K562 (cell line): ENCODE results near the gene DNAAF3. TPM values are rescaled to one million over a fixed set of nuclear protein-coding genes. Genes with fewer than 3 reads are reported as not detected.

Source experiments
- CHD2 ChIP-seq: IDR thresholded peaks from 2 replicates; pipeline ENCODE4 v1.6.1; 2011; ENCODE audit warnings: low read depth, low read length
- CREM ChIP-seq: IDR thresholded peaks from 2 replicates; pipeline ENCODE4 v1.6.1; 2014; ENCODE audit warnings: antibody characterized with exemption, low read depth
- LEF1 ChIP-seq: fragments of 450-650 bp; IDR thresholded peaks from 2 replicates; pipeline ENCODE4 v1.6.1; 2016; ENCODE audit warnings: mild to moderate bottlenecking
- MCM7 ChIP-seq, 2 experiments: fragments of 450-650 bp; IDR thresholded peaks; 2 replicates each; pipeline ENCODE4 v1.6.1; 2016 to 2018
- POLR2AphosphoS5 ChIP-seq: IDR thresholded peaks from 2 replicates; pipeline ENCODE4 v1.6.1; 2011; ENCODE audit warnings: mild to moderate bottlenecking, low read depth, low read length, moderate library complexity; ENCODE audit not compliant: control insufficient read depth, insufficient read depth
- SMAD4 ChIP-seq: fragments of 250-450 bp; sonication (Bioruptor Pico); conservative IDR thresholded peaks from 2 replicates; pipeline ENCODE4 v1.8.0; 2021; ENCODE audit warnings: inconsistent platforms, mild to moderate bottlenecking, moderate library complexity
- ZC3H11A ChIP-seq: IDR thresholded peaks from 2 replicates; pipeline ENCODE4 v1.6.1; 2012; ENCODE audit warnings: low read depth, low read length, improper control_type of control experiment
- ZNF133 ChIP-seq: fragments of 250-450 bp; sonication (Bioruptor Pico); IDR thresholded peaks from 2 replicates; pipeline ENCODE4 v1.4.0; 2020; ENCODE audit warnings: mild to moderate bottlenecking
- polyA plus RNA-seq, 8 experiments: library from polyadenylated mRNA; depleted of rRNA in 4 of 8; stranded (reverse) in 5 of 8; unstranded in 3 of 8; fragments of >200 nt; fragmentation: Nextera tagmentation in 2 of 8; fragmentation: Illumina TruSeq in 1 of 8; extraction: Ambion mirVana in 2 of 8; extraction: Trizol in 1 of 8; gene quantifications; 2 replicates each; pipeline versions ENCODE4 v1.2.1 to v1.2.3, GENCODE V29; 2011 to 2014; ENCODE audit warnings: inconsistent platforms in 1 of 8, missing spikeins in 1 of 8
- total RNA-seq, 7 experiments: library from RNA; depleted of rRNA in 6 of 7; stranded (reverse); fragments of >200 nt in 6 of 7; fragmentation: Illumina TruSeq in 2 of 7; extraction: Trizol in 2 of 7; gene quantifications; 2 replicates each; pipeline versions ENCODE4 v1.2.1 to v1.2.3, GENCODE V29; 2011 to 2021; ENCODE audit warnings: low replicate concordance in 1 of 7
- TF ChIP-seq, protein P1 (sequence below): fragments of 450-650 bp; IDR thresholded peaks from 2 replicates; pipeline ENCODE4 v1.6.1; 2016; ENCODE audit warnings: mild to moderate bottlenecking, moderate library complexity
- TF ChIP-seq, protein P2 (sequence below), 2 experiments: IDR thresholded peaks; 2 replicates each; pipeline ENCODE4 v1.6.1; 2011; ENCODE audit warnings: borderline replicate concordance in 1 of 2, control low read depth in 1 of 2, low read depth in 1 of 2, low read length in 1 of 2, mild to moderate bottlenecking in 1 of 2, mixed read lengths in 1 of 2, moderate library complexity in 1 of 2; ENCODE audit not compliant: insufficient read depth in 1 of 2, insufficient read length in 1 of 2, poor library complexity in 1 of 2, severe bottlenecking in 1 of 2; ENCODE audit errors: extremely low read depth in 1 of 2
- TF ChIP-seq, protein P3 (sequence below): IDR thresholded peaks from 2 replicates; pipeline ENCODE4 v1.6.1; 2011; ENCODE audit not compliant: insufficient read length; ENCODE audit errors: extremely low read depth
- TF ChIP-seq, protein P4 (sequence below): fragments of 250-450 bp; sonication (Bioruptor Pico); IDR thresholded peaks from 2 replicates; pipeline ENCODE4 v1.8.0; 2022; ENCODE audit warnings: inconsistent platforms

DNAAF3 gene
- total and polyA plus RNA-seq, 9 of the 15 experiments (the other 6 are each of a cell fraction or from before 2014, with no cell fraction given), result 21.6 to 61.5 (median 43.0) TPM

DNA sequence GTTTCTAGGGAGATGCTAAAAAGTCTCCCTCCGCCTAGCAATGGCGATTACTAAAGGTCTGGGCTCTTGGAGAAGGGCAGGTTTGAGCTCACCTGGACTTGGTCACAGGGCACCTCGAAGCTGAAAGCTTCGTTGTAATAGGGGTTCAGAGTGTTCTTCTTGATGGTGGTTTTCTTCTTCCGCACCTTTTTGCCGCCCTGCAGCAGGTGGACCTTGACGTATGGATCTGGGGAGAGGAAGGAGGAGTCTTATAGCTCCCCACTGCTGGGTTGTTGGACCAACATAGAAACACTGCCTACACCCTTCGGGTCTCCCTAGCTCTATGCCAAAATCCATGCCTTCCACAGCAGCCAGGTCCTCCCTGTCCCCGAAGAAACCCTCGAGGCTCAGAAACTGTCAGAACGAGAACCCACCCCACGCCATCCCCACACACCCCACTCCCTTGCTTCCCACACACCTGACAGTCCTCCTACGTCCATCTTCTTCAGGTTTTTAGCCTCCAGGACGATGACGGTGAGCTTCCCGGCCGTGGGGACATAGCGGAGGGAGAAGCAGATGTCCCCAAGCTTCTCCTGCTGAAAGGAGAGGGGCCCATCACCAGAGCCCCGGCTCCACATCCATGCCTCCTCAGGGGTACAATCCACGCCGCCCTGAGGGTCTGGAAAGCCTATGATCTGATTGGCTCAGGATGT, 8.2 kb upstream of the DNAAF3 start (continued):
- TF ChIP-seq, protein P1, sequence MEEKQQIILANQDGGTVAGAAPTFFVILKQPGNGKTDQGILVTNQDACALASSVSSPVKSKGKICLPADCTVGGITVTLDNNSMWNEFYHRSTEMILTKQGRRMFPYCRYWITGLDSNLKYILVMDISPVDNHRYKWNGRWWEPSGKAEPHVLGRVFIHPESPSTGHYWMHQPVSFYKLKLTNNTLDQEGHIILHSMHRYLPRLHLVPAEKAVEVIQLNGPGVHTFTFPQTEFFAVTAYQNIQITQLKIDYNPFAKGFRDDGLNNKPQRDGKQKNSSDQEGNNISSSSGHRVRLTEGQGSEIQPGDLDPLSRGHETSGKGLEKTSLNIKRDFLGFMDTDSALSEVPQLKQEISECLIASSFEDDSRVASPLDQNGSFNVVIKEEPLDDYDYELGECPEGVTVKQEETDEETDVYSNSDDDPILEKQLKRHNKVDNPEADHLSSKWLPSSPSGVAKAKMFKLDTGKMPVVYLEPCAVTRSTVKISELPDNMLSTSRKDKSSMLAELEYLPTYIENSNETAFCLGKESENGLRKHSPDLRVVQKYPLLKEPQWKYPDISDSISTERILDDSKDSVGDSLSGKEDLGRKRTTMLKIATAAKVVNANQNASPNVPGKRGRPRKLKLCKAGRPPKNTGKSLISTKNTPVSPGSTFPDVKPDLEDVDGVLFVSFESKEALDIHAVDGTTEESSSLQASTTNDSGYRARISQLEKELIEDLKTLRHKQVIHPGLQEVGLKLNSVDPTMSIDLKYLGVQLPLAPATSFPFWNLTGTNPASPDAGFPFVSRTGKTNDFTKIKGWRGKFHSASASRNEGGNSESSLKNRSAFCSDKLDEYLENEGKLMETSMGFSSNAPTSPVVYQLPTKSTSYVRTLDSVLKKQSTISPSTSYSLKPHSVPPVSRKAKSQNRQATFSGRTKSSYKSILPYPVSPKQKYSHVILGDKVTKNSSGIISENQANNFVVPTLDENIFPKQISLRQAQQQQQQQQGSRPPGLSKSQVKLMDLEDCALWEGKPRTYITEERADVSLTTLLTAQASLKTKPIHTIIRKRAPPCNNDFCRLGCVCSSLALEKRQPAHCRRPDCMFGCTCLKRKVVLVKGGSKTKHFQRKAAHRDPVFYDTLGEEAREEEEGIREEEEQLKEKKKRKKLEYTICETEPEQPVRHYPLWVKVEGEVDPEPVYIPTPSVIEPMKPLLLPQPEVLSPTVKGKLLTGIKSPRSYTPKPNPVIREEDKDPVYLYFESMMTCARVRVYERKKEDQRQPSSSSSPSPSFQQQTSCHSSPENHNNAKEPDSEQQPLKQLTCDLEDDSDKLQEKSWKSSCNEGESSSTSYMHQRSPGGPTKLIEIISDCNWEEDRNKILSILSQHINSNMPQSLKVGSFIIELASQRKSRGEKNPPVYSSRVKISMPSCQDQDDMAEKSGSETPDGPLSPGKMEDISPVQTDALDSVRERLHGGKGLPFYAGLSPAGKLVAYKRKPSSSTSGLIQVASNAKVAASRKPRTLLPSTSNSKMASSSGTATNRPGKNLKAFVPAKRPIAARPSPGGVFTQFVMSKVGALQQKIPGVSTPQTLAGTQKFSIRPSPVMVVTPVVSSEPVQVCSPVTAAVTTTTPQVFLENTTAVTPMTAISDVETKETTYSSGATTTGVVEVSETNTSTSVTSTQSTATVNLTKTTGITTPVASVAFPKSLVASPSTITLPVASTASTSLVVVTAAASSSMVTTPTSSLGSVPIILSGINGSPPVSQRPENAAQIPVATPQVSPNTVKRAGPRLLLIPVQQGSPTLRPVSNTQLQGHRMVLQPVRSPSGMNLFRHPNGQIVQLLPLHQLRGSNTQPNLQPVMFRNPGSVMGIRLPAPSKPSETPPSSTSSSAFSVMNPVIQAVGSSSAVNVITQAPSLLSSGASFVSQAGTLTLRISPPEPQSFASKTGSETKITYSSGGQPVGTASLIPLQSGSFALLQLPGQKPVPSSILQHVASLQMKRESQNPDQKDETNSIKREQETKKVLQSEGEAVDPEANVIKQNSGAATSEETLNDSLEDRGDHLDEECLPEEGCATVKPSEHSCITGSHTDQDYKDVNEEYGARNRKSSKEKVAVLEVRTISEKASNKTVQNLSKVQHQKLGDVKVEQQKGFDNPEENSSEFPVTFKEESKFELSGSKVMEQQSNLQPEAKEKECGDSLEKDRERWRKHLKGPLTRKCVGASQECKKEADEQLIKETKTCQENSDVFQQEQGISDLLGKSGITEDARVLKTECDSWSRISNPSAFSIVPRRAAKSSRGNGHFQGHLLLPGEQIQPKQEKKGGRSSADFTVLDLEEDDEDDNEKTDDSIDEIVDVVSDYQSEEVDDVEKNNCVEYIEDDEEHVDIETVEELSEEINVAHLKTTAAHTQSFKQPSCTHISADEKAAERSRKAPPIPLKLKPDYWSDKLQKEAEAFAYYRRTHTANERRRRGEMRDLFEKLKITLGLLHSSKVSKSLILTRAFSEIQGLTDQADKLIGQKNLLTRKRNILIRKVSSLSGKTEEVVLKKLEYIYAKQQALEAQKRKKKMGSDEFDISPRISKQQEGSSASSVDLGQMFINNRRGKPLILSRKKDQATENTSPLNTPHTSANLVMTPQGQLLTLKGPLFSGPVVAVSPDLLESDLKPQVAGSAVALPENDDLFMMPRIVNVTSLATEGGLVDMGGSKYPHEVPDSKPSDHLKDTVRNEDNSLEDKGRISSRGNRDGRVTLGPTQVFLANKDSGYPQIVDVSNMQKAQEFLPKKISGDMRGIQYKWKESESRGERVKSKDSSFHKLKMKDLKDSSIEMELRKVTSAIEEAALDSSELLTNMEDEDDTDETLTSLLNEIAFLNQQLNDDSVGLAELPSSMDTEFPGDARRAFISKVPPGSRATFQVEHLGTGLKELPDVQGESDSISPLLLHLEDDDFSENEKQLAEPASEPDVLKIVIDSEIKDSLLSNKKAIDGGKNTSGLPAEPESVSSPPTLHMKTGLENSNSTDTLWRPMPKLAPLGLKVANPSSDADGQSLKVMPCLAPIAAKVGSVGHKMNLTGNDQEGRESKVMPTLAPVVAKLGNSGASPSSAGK, result peak; percentile 26
- TF ChIP-seq POLR2AphosphoS5, result peak; percentile 27; the same call in 1 of the 2 replicates
- TF ChIP-seq, protein P2, sequence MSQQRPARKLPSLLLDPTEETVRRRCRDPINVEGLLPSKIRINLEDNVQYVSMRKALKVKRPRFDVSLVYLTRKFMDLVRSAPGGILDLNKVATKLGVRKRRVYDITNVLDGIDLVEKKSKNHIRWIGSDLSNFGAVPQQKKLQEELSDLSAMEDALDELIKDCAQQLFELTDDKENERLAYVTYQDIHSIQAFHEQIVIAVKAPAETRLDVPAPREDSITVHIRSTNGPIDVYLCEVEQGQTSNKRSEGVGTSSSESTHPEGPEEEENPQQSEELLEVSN (IDR thresholded peaks at IDR 0.05; ENCODE audit: borderline replicate concordance in 1 of 2, extremely low read depth in 1 of 2, insufficient read depth in 1 of 2, insufficient read length in 1 of 2, low read depth in 1 of 2, low read length in 1 of 2, poor library complexity in 1 of 2, severe bottlenecking in 1 of 2), result peak; percentile 78 to 98
- TF ChIP-seq, protein P3, sequence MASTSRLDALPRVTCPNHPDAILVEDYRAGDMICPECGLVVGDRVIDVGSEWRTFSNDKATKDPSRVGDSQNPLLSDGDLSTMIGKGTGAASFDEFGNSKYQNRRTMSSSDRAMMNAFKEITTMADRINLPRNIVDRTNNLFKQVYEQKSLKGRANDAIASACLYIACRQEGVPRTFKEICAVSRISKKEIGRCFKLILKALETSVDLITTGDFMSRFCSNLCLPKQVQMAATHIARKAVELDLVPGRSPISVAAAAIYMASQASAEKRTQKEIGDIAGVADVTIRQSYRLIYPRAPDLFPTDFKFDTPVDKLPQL, result peak; percentile 40
- TF ChIP-seq MCM7 (IDR thresholded peaks at IDR 0.05), result no peak
- no peak for TF ChIP-seq SMAD4 (CRISPR knock-in tag)
- no peak for TF ChIP-seq LEF1
- TF ChIP-seq, protein P4, sequence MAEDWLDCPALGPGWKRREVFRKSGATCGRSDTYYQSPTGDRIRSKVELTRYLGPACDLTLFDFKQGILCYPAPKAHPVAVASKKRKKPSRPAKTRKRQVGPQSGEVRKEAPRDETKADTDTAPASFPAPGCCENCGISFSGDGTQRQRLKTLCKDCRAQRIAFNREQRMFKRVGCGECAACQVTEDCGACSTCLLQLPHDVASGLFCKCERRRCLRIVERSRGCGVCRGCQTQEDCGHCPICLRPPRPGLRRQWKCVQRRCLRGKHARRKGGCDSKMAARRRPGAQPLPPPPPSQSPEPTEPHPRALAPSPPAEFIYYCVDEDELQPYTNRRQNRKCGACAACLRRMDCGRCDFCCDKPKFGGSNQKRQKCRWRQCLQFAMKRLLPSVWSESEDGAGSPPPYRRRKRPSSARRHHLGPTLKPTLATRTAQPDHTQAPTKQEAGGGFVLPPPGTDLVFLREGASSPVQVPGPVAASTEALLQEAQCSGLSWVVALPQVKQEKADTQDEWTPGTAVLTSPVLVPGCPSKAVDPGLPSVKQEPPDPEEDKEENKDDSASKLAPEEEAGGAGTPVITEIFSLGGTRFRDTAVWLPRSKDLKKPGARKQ, result no peak
- TF ChIP-seq ZC3H11A, result no peak
- TF ChIP-seq CHD2, result 0 out of 2 replicates have a peak, but pooled peaks have one; percentile 17
- TF ChIP-seq CREM, result peak; percentile 4; the same call in 1 of the 2 replicates
- no peak for TF ChIP-seq ZNF133 (CRISPR knock-in tag)
